ENCODE data around the gene TGFB2. TPM values are rescaled to one million over a fixed set of nuclear protein-coding genes. Genes with fewer than 3 reads are reported as not detected.

Gene TGFB2
- total and polyA plus RNA-seq, 2 donors (not counting 1 experiment from before 2014, with no cell fraction given), result 0.55 to 0.76 TPM

DNA sequence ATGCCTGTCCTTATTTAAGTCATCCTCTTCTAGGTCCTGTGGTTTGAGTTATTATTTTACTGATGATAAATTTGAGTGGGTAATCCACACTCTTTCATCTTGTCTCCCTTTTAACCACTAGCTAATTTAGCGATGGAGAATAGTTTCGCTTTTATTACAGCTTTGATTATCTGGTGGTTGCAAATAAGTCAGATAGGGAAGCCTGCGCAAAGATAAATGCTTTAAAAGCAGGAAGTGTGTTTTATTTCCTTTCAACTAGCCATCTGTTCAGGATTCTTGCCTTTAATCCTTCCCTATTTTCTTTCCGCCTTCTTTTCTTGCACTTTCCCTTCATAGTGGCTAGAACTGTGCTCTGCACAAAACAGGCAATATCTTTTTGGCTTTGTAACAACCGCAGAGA, 129.0 kb downstream of the TGFB2 start:
- H4K20me1 ChIP-seq (ENCODE audit: control insufficient read depth, insufficient read depth, low read length, poor library complexity, severe bottlenecking), result no peaks in the 10 kb centered on the region
- H3K4me2 ChIP-seq (replicated peaks; ENCODE audit: low read depth, low read length, poor library complexity, severe bottlenecking), result peak overlapping the region; percentile 57
- CTCF ChIA-PET, result no interaction called here

DNA sequence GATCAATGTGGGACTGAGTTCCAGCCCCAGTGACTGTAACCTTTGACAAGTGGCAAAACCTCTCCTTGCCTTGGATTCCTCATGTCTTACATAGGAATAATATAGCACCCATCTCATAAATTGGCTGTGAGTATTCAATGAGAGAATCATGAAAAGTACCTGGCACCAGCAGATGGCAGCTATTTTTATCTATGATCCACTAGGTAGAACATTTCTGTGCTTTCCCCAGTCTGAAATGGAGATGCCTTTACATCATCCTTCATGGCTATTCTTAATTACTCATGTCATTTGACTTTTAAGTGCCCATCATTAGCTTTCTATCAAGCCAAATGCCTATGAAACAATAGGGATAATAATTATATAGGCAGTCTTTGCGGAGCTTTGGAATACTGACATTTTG, 130.1 kb downstream of the TGFB2 start:
- no peaks in the 10 kb centered on the region for H3K9me3 Mint-ChIP-seq (ENCODE audit: insufficient read depth)
- no peaks in the 10 kb centered on the region for H4K20me1 ChIP-seq (ENCODE audit: control insufficient read depth, insufficient read depth, low read length, poor library complexity, severe bottlenecking)
- CTCF ChIA-PET, result no interaction called here
- no peak overlapping the region for H3K9ac ChIP-seq (ENCODE audit: low read length)
- H2AFZ ChIP-seq (ENCODE audit: insufficient read depth, low read depth, low read length, poor library complexity, severe bottlenecking), result no peak overlapping the region
- DNase-seq (no peak), ATAC-seq (ENCODE audit: low read depth) (no peak)
- no CpG with 5 or more reads among the region's 1 CpG for WGBS (ENCODE audit: insufficient coverage)
- no peaks in the 10 kb centered on the region for H3K79me2 ChIP-seq (ENCODE audit: control insufficient read depth, insufficient read depth, low read length)
- no peaks in the 10 kb centered on the region for H3K27me3 Mint-ChIP-seq
- H3K36me3 ChIP-seq (replicated peaks in 1 of 2; ENCODE audit: control extremely low read depth in 1 of 2, control insufficient read depth in 1 of 2, extremely low read depth in 1 of 2, insufficient read depth in 2 of 2, low read length in 1 of 2), result no peaks in the 10 kb centered on the region
- H3K4me1 ChIP-seq (ENCODE audit: control insufficient read depth in 2 of 2, insufficient read depth in 2 of 2, low read length in 2 of 2), result peaks cover 27 to 30% of the 10 kb centered on the region in 2 donors
- no peak overlapping the region for H3K27ac ChIP-seq (ENCODE audit: low read length in 2 of 2)
- intact Hi-C loops (cut with micrococcal nuclease), result no loop called here
- H3K4me3 ChIP-seq (ENCODE audit: control extremely low read depth in 1 of 5, extremely low read depth in 1 of 5, insufficient read depth in 1 of 5, low read depth in 2 of 5, low read length in 4 of 5), result no peak overlapping the region
- H3K4me2 ChIP-seq (replicated peaks; ENCODE audit: low read depth, low read length, poor library complexity, severe bottlenecking), result no peak overlapping the region
- no peak for TF ChIP-seq EZH2 (IDR thresholded peaks at IDR 0.05; ENCODE audit: borderline replicate concordance, insufficient read depth, low read depth, low read length, poor library complexity, severe bottlenecking)
- TF ChIP-seq, protein P1, sequence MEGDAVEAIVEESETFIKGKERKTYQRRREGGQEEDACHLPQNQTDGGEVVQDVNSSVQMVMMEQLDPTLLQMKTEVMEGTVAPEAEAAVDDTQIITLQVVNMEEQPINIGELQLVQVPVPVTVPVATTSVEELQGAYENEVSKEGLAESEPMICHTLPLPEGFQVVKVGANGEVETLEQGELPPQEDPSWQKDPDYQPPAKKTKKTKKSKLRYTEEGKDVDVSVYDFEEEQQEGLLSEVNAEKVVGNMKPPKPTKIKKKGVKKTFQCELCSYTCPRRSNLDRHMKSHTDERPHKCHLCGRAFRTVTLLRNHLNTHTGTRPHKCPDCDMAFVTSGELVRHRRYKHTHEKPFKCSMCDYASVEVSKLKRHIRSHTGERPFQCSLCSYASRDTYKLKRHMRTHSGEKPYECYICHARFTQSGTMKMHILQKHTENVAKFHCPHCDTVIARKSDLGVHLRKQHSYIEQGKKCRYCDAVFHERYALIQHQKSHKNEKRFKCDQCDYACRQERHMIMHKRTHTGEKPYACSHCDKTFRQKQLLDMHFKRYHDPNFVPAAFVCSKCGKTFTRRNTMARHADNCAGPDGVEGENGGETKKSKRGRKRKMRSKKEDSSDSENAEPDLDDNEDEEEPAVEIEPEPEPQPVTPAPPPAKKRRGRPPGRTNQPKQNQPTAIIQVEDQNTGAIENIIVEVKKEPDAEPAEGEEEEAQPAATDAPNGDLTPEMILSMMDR (IDR thresholded peaks at IDR 0.05), result no peak
- no peak overlapping the region for H3K4me3 Mint-ChIP-seq
- POLR2A ChIA-PET, result no interaction called here
- no peaks in the 10 kb centered on the region for H3K27me3 ChIP-seq (replicated peaks in 1 of 4; ENCODE audit: control extremely low read depth in 1 of 4, control insufficient read depth in 3 of 4, insufficient read depth in 4 of 4, low read length in 3 of 4)
- no peaks in the 10 kb centered on the region for H3K9me3 ChIP-seq (ENCODE audit: control extremely low read depth in 1 of 3, control insufficient read depth in 2 of 3, insufficient read depth in 1 of 3, low read length in 2 of 3)
- H3K27ac Mint-ChIP-seq, result no peak overlapping the region
- H3K4me1 Mint-ChIP-seq, result peaks cover 34% of the 10 kb centered on the region

More for the DNA sequence above, 129.0 kb downstream of the TGFB2 start:
- peak; percentile 20 for DNase-seq
- Histone ChIP-seq H3K27ac (ENCODE audit: low read length in 2 of 2) (peak overlapping the region; percentile 50 to 74), H3K4me1 (ENCODE audit: control insufficient read depth in 2 of 2, insufficient read depth in 2 of 2, low read length in 2 of 2) (peaks cover 27 to 30% of the 10 kb centered on the region in 2 donors), H3K4me3 (ENCODE audit: control extremely low read depth in 1 of 5, extremely low read depth in 1 of 5, insufficient read depth in 1 of 5, low read depth in 2 of 5, low read length in 4 of 5) (peak overlapping the region in 3 of 5 experiments; percentile 3 to 39 (median 25)), H3K9me3 (ENCODE audit: control extremely low read depth in 1 of 3, control insufficient read depth in 2 of 3, insufficient read depth in 1 of 3, low read length in 2 of 3) (no peaks in the 10 kb centered on the region), H3K36me3 (replicated peaks in 1 of 2; ENCODE audit: control extremely low read depth in 1 of 2, control insufficient read depth in 1 of 2, extremely low read depth in 1 of 2, insufficient read depth in 2 of 2, low read length in 1 of 2) (no peaks in the 10 kb centered on the region), H3K27me3 (replicated peaks in 1 of 4; ENCODE audit: control extremely low read depth in 1 of 4, control insufficient read depth in 3 of 4, insufficient read depth in 4 of 4, low read length in 3 of 4) (no peaks in the 10 kb centered on the region), H3K9ac (ENCODE audit: low read length) (peak overlapping the region; percentile 40), H3K79me2 (ENCODE audit: control insufficient read depth, insufficient read depth, low read length) (no peaks in the 10 kb centered on the region), H2AFZ (ENCODE audit: insufficient read depth, low read depth, low read length, poor library complexity, severe bottlenecking) (peak overlapping the region; percentile 30)
- ATAC-seq (ENCODE audit: low read depth), result no peak
- Mint-ChIP-seq H3K4me1 (peaks cover 34% of the 10 kb centered on the region), H3K27ac (peak overlapping the region; percentile 56), H3K4me3 (peak overlapping the region; percentile 61), H3K9me3 (ENCODE audit: insufficient read depth) (no peaks in the 10 kb centered on the region), H3K27me3 (no peaks in the 10 kb centered on the region)
- TF ChIP-seq, protein P1 (IDR thresholded peaks at IDR 0.05), result no peak
- intact Hi-C loops (cut with micrococcal nuclease), result loop anchor here (5.0 kb wide), 1 partner anchor 127 kb away; the partner anchor contains the start of gene TGFB2
- POLR2A ChIA-PET, result no interaction called here
- WGBS (ENCODE audit: insufficient coverage), result 27% methylated on average over 3 of the region's 5 CpGs
